NCI-H146 treated with DMSO at 0.1 percent for 48 hours (cell line): Measurements from ENCODE around the gene ACACA.

Source experiments
- DNase-seq: peaks from one replicate; lab custom pipeline; 2025; ENCODE audit not compliant: unreplicated experiment; lab: John Stamatoyannopoulos, UW

Gene ACACA

GRCh38 chr17:37137906-37138514 lies 268.6 kb downstream of the ACACA start:
- DNase-seq, result no peak

- no peak for DNase-seq
Observed at GRCh38 chr17:37137070-37137610, 269.5 kb downstream of the ACACA start.

- DNase-seq, result no peak
Observed at GRCh38 chr17:37135576-37135975, 271.1 kb downstream of the ACACA start.

- no peak for DNase-seq
Observed at GRCh38 chr17:37134050-37134449, 272.6 kb downstream of the ACACA start.

- no peak for DNase-seq
Observed at GRCh38 chr17:37133136-37133535, 273.5 kb downstream of the ACACA start.

- DNase-seq, result no peak
Observed at GRCh38 chr17:37131669-37132611, 274.7 kb downstream of the ACACA start.

GRCh38 chr17:37130984-37131446 lies 275.6 kb downstream of the ACACA start:
- no peak for DNase-seq

GRCh38 chr17:37124821-37125173 lies 281.8 kb downstream of the ACACA start:
- DNase-seq, result no peak

GRCh38 chr17:37123941-37124820 lies 282.5 kb downstream of the ACACA start:
- DNase-seq, result no peak

GRCh38 chr17:37123386-37123785 lies 283.2 kb downstream of the ACACA start:
- DNase-seq, result no peak

- no peak for DNase-seq
Observed at GRCh38 chr17:37121616-37122015, 285.0 kb downstream of the ACACA start.

- no peak for DNase-seq
Observed at GRCh38 chr17:37118366-37119137, 288.1 kb downstream of the ACACA start.

GRCh38 chr17:37117373-37118142 lies 289.1 kb downstream of the ACACA start:
- peak; percentile 51 for DNase-seq

- no peak for DNase-seq
Observed at GRCh38 chr17:37116671-37117185, 289.9 kb downstream of the ACACA start.

- no peak for DNase-seq
Observed at GRCh38 chr17:37111329-37111728, 295.3 kb downstream of the ACACA start.

- no peak for DNase-seq
Observed at GRCh38 chr17:37110746-37111145, 295.9 kb downstream of the ACACA start.

GRCh38 chr17:37109731-37110710 lies 296.6 kb downstream of the ACACA start:
- peak; percentile 38 for DNase-seq

GRCh38 chr17:37109106-37109505 lies 297.5 kb downstream of the ACACA start:
- DNase-seq, result no peak
